Skeletal muscle satellite cell (primary cell): ENCODE measurements around the gene LCE1F.

Experiments used
- H3K27me3 ChIP-seq: 2 replicates; pipeline ENCODE4 v1.7.0; 2013; ENCODE audit warnings: low read length; ENCODE audit not compliant: control insufficient read depth, insufficient read depth
- H3K36me3 ChIP-seq: 2 replicates; pipeline ENCODE4 v1.7.0; 2013; ENCODE audit warnings: mild to moderate bottlenecking, control low read depth, low read length; ENCODE audit not compliant: insufficient read depth
- H3K4me1 ChIP-seq: 2 replicates; pipeline ENCODE4 v1.7.0; 2013; ENCODE audit warnings: low read length; ENCODE audit not compliant: control insufficient read depth, insufficient read depth
- H3K4me2 ChIP-seq: 2 replicates; pipeline ENCODE4 v1.7.0; 2013; ENCODE audit warnings: mild to moderate bottlenecking, low read length
- H3K4me3 ChIP-seq: 2 replicates; pipeline ENCODE4 v1.7.0; 2013; ENCODE audit warnings: low read length
- H3K9ac ChIP-seq: 2 replicates; pipeline ENCODE4 v1.7.0; 2013; ENCODE audit warnings: mild to moderate bottlenecking, low read depth, low read length, moderate library complexity
- H3K9me3 ChIP-seq: replicated peaks from 2 replicates; pipeline ENCODE4 v1.7.0; 2013; ENCODE audit warnings: mild to moderate bottlenecking, control low read depth, low read length

LCE1F gene

GRCh38 chr1:152783095-152783494, 8.2 kb downstream of the LCE1F start:
- Histone ChIP-seq H3K4me1 (no peaks in the 10 kb centered on the region), H3K36me3 (no peaks in the 10 kb centered on the region), H3K4me3 (no peak overlapping the region), H3K9me3 (no peaks in the 10 kb centered on the region), H3K4me2 (no peak overlapping the region), H3K9ac (no peak overlapping the region), H3K27me3 (peaks cover 12% of the 10 kb centered on the region)

GRCh38 chr1:152786077-152786476, 11.1 kb downstream of the LCE1F start, which contains the start of gene LCE1E:
Gene LCE1E, plus strand, starts transcription at chr1:152786257. Its CDS starts 1,043 bp downstream, at chr1:152787300.
- Histone ChIP-seq H3K9ac (no peak within 1 kb of the TSS), H3K4me1 (no peaks in the 10 kb centered on the region), H3K36me3 (no peaks in the 10 kb centered on the region), H3K27me3 (peaks cover 12% of the 10 kb centered on the region), H3K9me3 (no peaks in the 10 kb centered on the region), H3K4me3 (no peak within 1 kb of the TSS), H3K4me2 (no peak within 1 kb of the TSS)

GRCh38 chr1:152795686-152796085, 20.7 kb downstream of the LCE1F start:
- no peak overlapping the region for H3K4me3 ChIP-seq
- no peaks in the 10 kb centered on the region for H3K27me3 ChIP-seq
- H3K36me3 ChIP-seq = no peaks in the 10 kb centered on the region
- H3K4me2 ChIP-seq = no peak overlapping the region
- H3K4me1 ChIP-seq = no peaks in the 10 kb centered on the region
- no peaks in the 10 kb centered on the region for H3K9me3 ChIP-seq
- H3K9ac ChIP-seq = no peak overlapping the region

GRCh38 chr1:152796421-152796820, 21.5 kb downstream of the LCE1F start, which contains the start of gene LCE1D:
Gene LCE1D, plus strand, starts transcription at chr1:152796721. Its CDS starts 1,074 bp downstream, at chr1:152797795.
- Histone ChIP-seq H3K27me3 (no peaks in the 10 kb centered on the region), H3K9ac (no peak within 1 kb of the TSS), H3K9me3 (no peaks in the 10 kb centered on the region), H3K4me1 (no peaks in the 10 kb centered on the region), H3K36me3 (no peaks in the 10 kb centered on the region), H3K4me2 (no peak within 1 kb of the TSS), H3K4me3 (no peak within 1 kb of the TSS)

- no peaks in the 10 kb centered on the region for H3K4me1 ChIP-seq
- peaks cover 5% of the 10 kb centered on the region for H3K27me3 ChIP-seq
- H3K36me3 ChIP-seq = no peaks in the 10 kb centered on the region
- no peaks in the 10 kb centered on the region for H3K9me3 ChIP-seq
- no peak overlapping the region for H3K4me2 ChIP-seq
- no peak overlapping the region for H3K4me3 ChIP-seq
- H3K9ac ChIP-seq = no peak overlapping the region
These were observed 26.4 kb downstream of the LCE1F start for GRCh38 chr1:152801333-152801732.

GRCh38 chr1:152806576-152806975, 31.6 kb downstream of the LCE1F start, which contains the start of gene LCE1C:
Gene LCE1C, minus strand, starts transcription at chr1:152806651. Its CDS starts 1,173 bp downstream, at chr1:152805478.
- Histone ChIP-seq H3K27me3 (peaks cover 5% of the 10 kb centered on the region), H3K4me3 (no peak within 1 kb of the TSS), H3K4me1 (no peaks in the 10 kb centered on the region), H3K4me2 (no peak within 1 kb of the TSS), H3K36me3 (no peaks in the 10 kb centered on the region), H3K9ac (no peak within 1 kb of the TSS), H3K9me3 (no peaks in the 10 kb centered on the region)

GRCh38 chr1:152811050-152811449, 36.1 kb downstream of the LCE1F start:
- Histone ChIP-seq H3K4me2 (no peak overlapping the region), H3K4me3 (no peak overlapping the region), H3K4me1 (no peaks in the 10 kb centered on the region), H3K9ac (no peak overlapping the region), H3K27me3 (peaks cover 2% of the 10 kb centered on the region), H3K36me3 (no peaks in the 10 kb centered on the region), H3K9me3 (no peaks in the 10 kb centered on the region)

GRCh38 chr1:152811671-152812070, 36.7 kb downstream of the LCE1F start, which contains the start of gene LCE1B:
Gene LCE1B, plus strand, starts transcription at chr1:152811971. Its CDS starts 476 bp downstream, at chr1:152812447.
- Histone ChIP-seq H3K4me3 (no peak within 1 kb of the TSS), H3K27me3 (no peaks in the 10 kb centered on the region), H3K9ac (no peak within 1 kb of the TSS)

GRCh38 chr1:152817309-152817708, 42.4 kb downstream of the LCE1F start:
- Histone ChIP-seq H3K36me3 (no peaks in the 10 kb centered on the region), H3K4me2 (no peak overlapping the region), H3K9me3 (no peaks in the 10 kb centered on the region), H3K9ac (no peak overlapping the region), H3K4me3 (no peak overlapping the region), H3K4me1 (no peaks in the 10 kb centered on the region), H3K27me3 (no peaks in the 10 kb centered on the region)

More at GRCh38 chr1:152811671-152812070, 36.7 kb downstream of the LCE1F start, which contains the start of gene LCE1B:
- H3K4me2 ChIP-seq = no peak within 1 kb of the TSS
- H3K4me1 ChIP-seq = no peaks in the 10 kb centered on the region
- H3K36me3 ChIP-seq = no peaks in the 10 kb centered on the region
- H3K9me3 ChIP-seq = no peaks in the 10 kb centered on the region

- no peaks in the 10 kb centered on the region for H3K9me3 ChIP-seq
- no peak overlapping the region for H3K4me2 ChIP-seq
- no peaks in the 10 kb centered on the region for H3K36me3 ChIP-seq
- no peak overlapping the region for H3K9ac ChIP-seq
- no peaks in the 10 kb centered on the region for H3K4me1 ChIP-seq
- H3K4me3 ChIP-seq = no peak overlapping the region
- peaks cover 20% of the 10 kb centered on the region for H3K27me3 ChIP-seq
These were observed 48.4 kb downstream of the LCE1F start for GRCh38 chr1:152823294-152823693.

- Histone ChIP-seq H3K9me3 (no peaks in the 10 kb centered on the region), H3K9ac (no peak overlapping the region), H3K4me1 (no peaks in the 10 kb centered on the region), H3K36me3 (no peaks in the 10 kb centered on the region), H3K4me2 (no peak overlapping the region), H3K27me3 (peaks cover 20% of the 10 kb centered on the region), H3K4me3 (no peak overlapping the region)
These were observed 50.0 kb downstream of the LCE1F start for GRCh38 chr1:152824964-152825363.
